Measurements from ENCODE around the gene DENND4C. TPM values are rescaled to one million over a fixed set of nuclear protein-coding genes. Genes with fewer than 3 reads are reported as not detected.
"Not testable (repeated sequence)": the region's sequence is repeated elsewhere in the genome, so short reads cannot be mapped to it uniquely, and the experiment has no call there.

Gene DENND4C
- total and polyA plus RNA-seq, 7 donors, result 11.3 to 109 (median 75.6) TPM

DNA sequence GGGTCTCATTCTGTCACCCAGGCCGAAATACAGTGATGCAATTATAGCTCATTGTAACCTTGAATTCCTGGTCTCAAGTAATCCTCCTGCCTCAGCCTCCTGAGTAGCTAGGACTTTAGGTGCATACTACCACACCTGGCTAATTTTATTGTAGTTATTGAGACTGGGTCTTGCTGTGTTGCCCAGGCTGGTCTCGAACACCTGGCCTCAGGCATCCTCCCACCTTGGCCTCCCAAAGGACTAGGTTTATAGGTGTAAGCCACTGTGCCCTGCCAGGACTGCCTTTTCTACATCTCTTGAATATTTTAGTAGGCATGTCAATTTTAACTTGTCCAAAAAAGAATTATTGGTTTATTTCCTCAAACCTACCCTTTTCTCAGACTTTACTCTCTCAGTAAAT is 16.9 kb downstream of the DENND4C start:
- 92 to 98% methylated on average over 2 of the region's 2 CpGs for WGBS, 2 donors
- Histone ChIP-seq H3K4me1 (peaks cover 0 to 23% (median 4%) of the 10 kb centered on the region in 4 donors), H3K27me3 (no peaks in the 10 kb centered on the region), H3K4me3 (no peak overlapping the region), H3K36me3 (no peaks in the 10 kb centered on the region), H3K27ac (no peak overlapping the region), H3K9me3 (no peaks in the 10 kb centered on the region)
- no peak for DNase-seq
- intact Hi-C loops (cut with DNase I), result no loop called here
- TF ChIP-seq POLR2AphosphoS5 (IDR thresholded peaks at IDR 0.05) (no peak), EP300 (IDR thresholded peaks at IDR 0.05) (no peak), POLR2A (IDR thresholded peaks at IDR 0.05) (no peak)
- TF ChIP-seq, protein P1, sequence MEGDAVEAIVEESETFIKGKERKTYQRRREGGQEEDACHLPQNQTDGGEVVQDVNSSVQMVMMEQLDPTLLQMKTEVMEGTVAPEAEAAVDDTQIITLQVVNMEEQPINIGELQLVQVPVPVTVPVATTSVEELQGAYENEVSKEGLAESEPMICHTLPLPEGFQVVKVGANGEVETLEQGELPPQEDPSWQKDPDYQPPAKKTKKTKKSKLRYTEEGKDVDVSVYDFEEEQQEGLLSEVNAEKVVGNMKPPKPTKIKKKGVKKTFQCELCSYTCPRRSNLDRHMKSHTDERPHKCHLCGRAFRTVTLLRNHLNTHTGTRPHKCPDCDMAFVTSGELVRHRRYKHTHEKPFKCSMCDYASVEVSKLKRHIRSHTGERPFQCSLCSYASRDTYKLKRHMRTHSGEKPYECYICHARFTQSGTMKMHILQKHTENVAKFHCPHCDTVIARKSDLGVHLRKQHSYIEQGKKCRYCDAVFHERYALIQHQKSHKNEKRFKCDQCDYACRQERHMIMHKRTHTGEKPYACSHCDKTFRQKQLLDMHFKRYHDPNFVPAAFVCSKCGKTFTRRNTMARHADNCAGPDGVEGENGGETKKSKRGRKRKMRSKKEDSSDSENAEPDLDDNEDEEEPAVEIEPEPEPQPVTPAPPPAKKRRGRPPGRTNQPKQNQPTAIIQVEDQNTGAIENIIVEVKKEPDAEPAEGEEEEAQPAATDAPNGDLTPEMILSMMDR (IDR thresholded peaks at IDR 0.05), result no peak

GRCh38 chr9:19250346-19250745 is 19.9 kb downstream of the DENND4C start:
- H3K27ac ChIP-seq; H3K27me3 ChIP-seq; H3K36me3 ChIP-seq; H3K4me3 ChIP-seq; intact Hi-C loops (cut with DNase I); DNase-seq; H3K9me3 ChIP-seq: not testable (repeated sequence)
- WGBS, 2 donors, result 45 to 74% methylated on average over 8 of the region's 8 CpGs
- H3K4me1 ChIP-seq, result peaks cover 0 to 26% (median 12%) of the 10 kb centered on the region in 4 donors

DNA sequence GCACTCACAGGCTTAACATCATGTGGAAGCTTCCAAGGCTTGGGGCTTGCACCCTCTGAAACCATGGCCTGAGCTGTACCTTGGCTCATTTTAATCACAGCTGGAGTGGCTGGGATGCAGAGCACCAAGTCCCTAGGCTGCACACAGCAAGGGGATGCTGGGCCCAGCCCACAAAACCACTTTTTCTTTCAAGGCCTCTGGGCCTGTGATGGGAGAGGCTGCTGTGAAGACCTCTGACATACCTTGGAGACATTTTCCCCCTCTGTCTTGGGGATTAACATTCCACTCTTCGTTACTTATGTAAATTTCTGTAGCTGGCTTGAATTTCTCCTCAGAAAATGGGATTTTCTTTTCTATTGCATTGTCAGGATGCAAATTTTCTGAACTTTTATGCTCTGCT is 20.7 kb downstream of the DENND4C start:
- H3K27me3 ChIP-seq; intact Hi-C loops (cut with DNase I); H3K4me3 ChIP-seq; H3K9me3 ChIP-seq; DNase-seq; H3K27ac ChIP-seq; H3K36me3 ChIP-seq: not testable (repeated sequence)
- peaks cover 0 to 26% (median 12%) of the 10 kb centered on the region in 4 donors for H3K4me1 ChIP-seq
- 83 to 91% methylated on average over 1 of the region's 1 CpG for WGBS, 2 donors

DNA sequence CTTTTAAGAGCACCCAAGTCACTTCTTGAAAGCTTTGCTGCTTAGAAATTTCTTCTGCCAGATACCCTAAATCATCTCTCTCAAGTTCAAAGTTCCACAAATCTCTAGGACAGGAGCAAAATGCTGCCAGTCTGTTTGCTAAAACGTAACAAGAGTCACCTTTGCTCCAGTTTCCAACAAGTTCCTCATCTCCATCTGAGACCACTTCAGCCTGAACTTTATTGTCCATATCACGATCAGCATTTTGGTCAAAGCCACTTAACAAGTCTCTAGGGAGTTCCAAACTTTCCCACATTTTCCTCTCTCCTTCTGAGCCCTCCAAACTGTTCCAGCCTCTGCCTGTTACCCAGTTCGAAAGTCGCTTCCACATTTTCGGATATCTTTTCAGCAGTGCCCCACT is 21.1 kb downstream of the DENND4C start:
- H3K9me3 ChIP-seq; H3K36me3 ChIP-seq; DNase-seq; H3K27ac ChIP-seq; H3K4me3 ChIP-seq; intact Hi-C loops (cut with DNase I); H3K27me3 ChIP-seq: not testable (repeated sequence)
- WGBS, 2 donors, result 75 to 87% methylated on average over 5 of the region's 5 CpGs
- H3K4me1 ChIP-seq, result peaks cover 0 to 26% (median 12%) of the 10 kb centered on the region in 4 donors

- DNase-seq, result no peak
- intact Hi-C loops (cut with DNase I), result no loop called here
- Histone ChIP-seq H3K4me1 (peaks cover 0 to 24% (median 12%) of the 10 kb centered on the region in 4 donors), H3K27ac (no peak overlapping the region), H3K9me3 (no peaks in the 10 kb centered on the region), H3K27me3 (no peaks in the 10 kb centered on the region), H3K4me3 (no peak overlapping the region), H3K36me3 (no peaks in the 10 kb centered on the region)
- no peak for TF ChIP-seq POLR2AphosphoS5 (IDR thresholded peaks at IDR 0.05)
- TF ChIP-seq, protein P1 (IDR thresholded peaks at IDR 0.05), result no peak
- TF ChIP-seq EP300 (IDR thresholded peaks at IDR 0.05), result no peak
- no peak for TF ChIP-seq POLR2A (IDR thresholded peaks at IDR 0.05)
- WGBS, 2 donors, result 59 to 82% methylated on average over 7 of the region's 7 CpGs
Observed at GRCh38 chr9:19252174-19252884, 21.8 kb downstream of the DENND4C start.

DNA sequence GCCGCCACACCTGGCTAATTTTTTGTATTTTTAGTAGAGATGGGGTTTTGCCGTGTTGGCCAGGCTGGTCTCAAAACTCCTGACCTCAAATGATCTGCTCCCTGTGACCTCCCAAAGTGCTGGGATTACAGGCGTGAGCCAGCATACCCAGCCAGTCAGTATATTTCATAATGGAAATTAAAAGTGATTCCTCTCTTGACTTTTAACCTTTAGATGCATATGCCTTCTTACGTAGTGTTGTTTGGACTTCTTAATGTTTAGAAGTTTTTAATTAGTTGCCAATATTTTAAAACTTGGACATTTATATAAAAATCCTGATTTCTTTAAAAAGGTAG is 22.4 kb downstream of the DENND4C start:
- Histone ChIP-seq H3K9me3 (no peaks in the 10 kb centered on the region), H3K27me3 (no peaks in the 10 kb centered on the region), H3K4me3 (no peak overlapping the region), H3K36me3 (no peaks in the 10 kb centered on the region), H3K4me1 (peaks cover 0 to 20% (median 12%) of the 10 kb centered on the region in 4 donors), H3K27ac (no peak overlapping the region)
- 84 to 85% methylated on average over 4 of the region's 4 CpGs for WGBS, 2 donors
- no peak for DNase-seq
- TF ChIP-seq POLR2A (IDR thresholded peaks at IDR 0.05), result no peak
- TF ChIP-seq, protein P1 (IDR thresholded peaks at IDR 0.05), result no peak
- TF ChIP-seq EP300 (IDR thresholded peaks at IDR 0.05), result no peak
- no peak for TF ChIP-seq POLR2AphosphoS5 (IDR thresholded peaks at IDR 0.05)
- intact Hi-C loops (cut with DNase I), result no loop called here

Measured in sigmoid colon (tissue), 7 donors.